ENCODE data around the gene AOAH. TPM values are rescaled to one million over a fixed set of nuclear protein-coding genes. Genes with fewer than 3 reads are reported as not detected.

The AOAH gene
- total RNA-seq, 1 experiment from 2014 or later = not detected

GRCh38 chr7:36636126-36636525 is 88.2 kb downstream of the AOAH start:
- H3K4me3 ChIP-seq (ENCODE audit: low read depth, low read length, poor library complexity, severe bottlenecking) = no peak overlapping the region
- no peaks in the 10 kb centered on the region for H3K4me1 ChIP-seq (ENCODE audit: insufficient read depth, low read length, poor library complexity, severe bottlenecking)
- ChIA-PET POLR2A (ENCODE audit: low non-redundant PET) (no interaction called here), CTCF (no interaction called here)
- intact Hi-C loops (cut with micrococcal nuclease; ENCODE audit: unreplicated experiment) = no loop called here
- DNase-seq (ENCODE audit: low spot score) = no peak
- H3K27ac ChIP-seq (ENCODE audit: low read depth, low read length, poor library complexity, severe bottlenecking) = no peak overlapping the region
- H3K9me3 ChIP-seq (ENCODE audit: low read depth, low read length, poor library complexity, severe bottlenecking) = no peaks in the 10 kb centered on the region
- peaks cover 11% of the 10 kb centered on the region for H3K27me3 ChIP-seq (replicated peaks; ENCODE audit: insufficient read depth, low read depth, low read length, poor library complexity)
- TF ChIP-seq EZH2 (IDR thresholded peaks at IDR 0.05; ENCODE audit: borderline replicate concordance, low read depth, low read length, poor library complexity, severe bottlenecking) (no peak), CTCF (conservative IDR thresholded peaks at IDR 0.05; ENCODE audit: low read depth, low read length) (no peak)
- H3K36me3 ChIP-seq (ENCODE audit: insufficient read depth, low read length, poor library complexity, severe bottlenecking) = no peaks in the 10 kb centered on the region
- BruUV-seq (replicated peaks) = no TSS peak

- no peak overlapping the region for H3K27ac ChIP-seq (ENCODE audit: low read depth, low read length, poor library complexity, severe bottlenecking)
- intact Hi-C loops (cut with micrococcal nuclease; ENCODE audit: unreplicated experiment) = no loop called here
- ChIA-PET POLR2A (ENCODE audit: low non-redundant PET) (no interaction called here), CTCF (no interaction called here)
- no peaks in the 10 kb centered on the region for H3K9me3 ChIP-seq (ENCODE audit: low read depth, low read length, poor library complexity, severe bottlenecking)
- H3K27me3 ChIP-seq (replicated peaks; ENCODE audit: insufficient read depth, low read depth, low read length, poor library complexity) = peaks cover 11% of the 10 kb centered on the region
- no TSS peak for BruUV-seq (replicated peaks)
- no peak overlapping the region for H3K4me3 ChIP-seq (ENCODE audit: low read depth, low read length, poor library complexity, severe bottlenecking)
- DNase-seq (ENCODE audit: low spot score) = peak; percentile 19
- no peaks in the 10 kb centered on the region for H3K36me3 ChIP-seq (ENCODE audit: insufficient read depth, low read length, poor library complexity, severe bottlenecking)
- no peak for TF ChIP-seq EZH2 (IDR thresholded peaks at IDR 0.05; ENCODE audit: borderline replicate concordance, low read depth, low read length, poor library complexity, severe bottlenecking)
- no peak for TF ChIP-seq CTCF (conservative IDR thresholded peaks at IDR 0.05; ENCODE audit: low read depth, low read length)
- H3K4me1 ChIP-seq (ENCODE audit: insufficient read depth, low read length, poor library complexity, severe bottlenecking) = no peaks in the 10 kb centered on the region
Observed at GRCh38 chr7:36635091-36635490, 89.2 kb downstream of the AOAH start.

- H3K36me3 ChIP-seq (ENCODE audit: insufficient read depth, low read length, poor library complexity, severe bottlenecking) = no peaks in the 10 kb centered on the region
- no peak overlapping the region for H3K4me3 ChIP-seq (ENCODE audit: low read depth, low read length, poor library complexity, severe bottlenecking)
- H3K27ac ChIP-seq (ENCODE audit: low read depth, low read length, poor library complexity, severe bottlenecking) = no peak overlapping the region
- no peaks in the 10 kb centered on the region for H3K4me1 ChIP-seq (ENCODE audit: insufficient read depth, low read length, poor library complexity, severe bottlenecking)
- H3K9me3 ChIP-seq (ENCODE audit: low read depth, low read length, poor library complexity, severe bottlenecking) = no peaks in the 10 kb centered on the region
- CTCF ChIA-PET = no interaction called here
- no TSS peak for BruUV-seq (replicated peaks)
- TF ChIP-seq EZH2 (IDR thresholded peaks at IDR 0.05; ENCODE audit: borderline replicate concordance, low read depth, low read length, poor library complexity, severe bottlenecking) = no peak
- no peak for TF ChIP-seq CTCF (conservative IDR thresholded peaks at IDR 0.05; ENCODE audit: low read depth, low read length)
- peaks cover 22% of the 10 kb centered on the region for H3K27me3 ChIP-seq (replicated peaks; ENCODE audit: insufficient read depth, low read depth, low read length, poor library complexity)
- DNase-seq (ENCODE audit: low spot score) = no peak
- intact Hi-C loops (cut with micrococcal nuclease; ENCODE audit: unreplicated experiment) = no loop called here
- POLR2A ChIA-PET (ENCODE audit: low non-redundant PET) = no interaction called here
Observed at GRCh38 chr7:36633377-36633776, 90.9 kb downstream of the AOAH start.
